Measurements from ENCODE around the gene CDK5RAP3.

- TF ChIP-seq CTCF (IDR thresholded peaks at IDR 0.05) (no peak), POLR2A (IDR thresholded peaks at IDR 0.05) (no peak)
Measured at GRCh38 chr17:47929218-47930000, 41.5 kb upstream of the CDK5RAP3 start.
